Neural cell (in vitro differentiated cells): ENCODE results near the gene KATNIP.

Source experiments
- CTCF ChIP-seq: fragments of 450-650 bp; IDR thresholded peaks from 2 replicates; pipeline ENCODE4 v1.5.1; 2014; ENCODE audit warnings: antibody characterized with exemption, mild to moderate bottlenecking, moderate library complexity; ENCODE audit not compliant: poor library complexity, severe bottlenecking
- EP300 ChIP-seq: fragments of 450-650 bp; conservative IDR thresholded peaks from 2 replicates; pipeline ENCODE4 v1.6.1; 2014; ENCODE audit warnings: antibody characterized with exemption, mild to moderate bottlenecking, moderate library complexity; ENCODE audit not compliant: poor library complexity, severe bottlenecking
- EZH2 ChIP-seq: fragments of 200-600, 300-800 bp; shearing (Covaris generic), sonication (generic); IDR thresholded peaks from 2 replicates; pipeline ENCODE4 v1.6.1; 2014; ENCODE audit warnings: antibody characterized with exemption, low read length, borderline replicate concordance, mild to moderate bottlenecking; ENCODE audit not compliant: insufficient read depth, poor library complexity, severe bottlenecking
- MXI1 ChIP-seq: fragments of 450-650 bp; conservative IDR thresholded peaks from 2 replicates; pipeline ENCODE4 v1.6.1; 2014; ENCODE audit warnings: antibody characterized with exemption, mild to moderate bottlenecking; ENCODE audit not compliant: poor library complexity, severe bottlenecking
- POLR2AphosphoS5 ChIP-seq: IDR thresholded peaks from 2 replicates; pipeline ENCODE4 v1.6.1; 2012
- REST ChIP-seq: IDR thresholded peaks from 2 replicates; pipeline ENCODE4 v1.6.1; 2012; ENCODE audit warnings: borderline replicate concordance
- SMC3 ChIP-seq: fragments of 450-650 bp; conservative IDR thresholded peaks from 2 replicates; pipeline ENCODE4 v1.6.1; 2014; ENCODE audit warnings: antibody characterized with exemption, mild to moderate bottlenecking, moderate library complexity; ENCODE audit not compliant: poor library complexity

DNA sequence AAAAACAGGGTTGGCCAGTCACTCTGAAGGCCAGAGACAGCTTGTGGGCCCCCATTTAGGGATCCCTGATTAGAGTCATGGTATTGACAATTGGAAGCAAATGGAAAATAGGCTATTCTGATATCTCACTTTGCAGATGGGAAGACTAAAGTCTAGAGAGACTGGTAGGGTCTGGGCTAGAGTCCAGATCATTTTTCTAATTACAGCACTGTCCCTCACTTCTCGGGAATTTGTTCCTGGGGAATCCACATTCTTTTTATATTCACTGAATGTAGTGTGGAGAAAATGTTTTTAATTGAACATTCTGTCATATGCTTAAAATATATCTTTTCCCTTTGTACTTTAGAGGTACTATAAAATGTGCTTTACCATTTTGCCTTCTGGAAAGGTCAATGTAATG lies 1.1 kb downstream of the KATNIP start:
- TF ChIP-seq CTCF, result no peak
- TF ChIP-seq REST, result no peak
- no peak for TF ChIP-seq EZH2
- TF ChIP-seq POLR2AphosphoS5, result no peak
- no peak for TF ChIP-seq EP300
- no peak for TF ChIP-seq SMC3
- no peak for TF ChIP-seq MXI1
